HEK293 (cell line): Measurements from ENCODE around the gene COMMD4.

Experiments used
- ZNF140 ChIP-seq: fragments of 450-650 bp; formaldehyde crosslinking; IDR thresholded peaks from 2 replicates; pipeline ENCODE4 v1.5.1; 2016; ENCODE audit warnings: missing biosample characterization, missing genetic modification characterization
- ZNF274 ChIP-seq, 2 experiments: fragments of 200-500 bp in 1 of 2; fragments of 450-650 bp in 1 of 2; sonication (Bioruptor generic) in 1 of 2; formaldehyde crosslinking in 1 of 2; IDR thresholded peaks; 2 replicates each; pipeline versions ENCODE4 v1.5.1 to v1.6.1; 2014 to 2016; ENCODE audit warnings: borderline replicate concordance in 1 of 2, inconsistent platforms in 1 of 2, low read length in 1 of 2, missing biosample characterization in 1 of 2, missing genetic modification characterization in 1 of 2
- ZNF76 ChIP-seq: fragments of 450-650 bp; formaldehyde crosslinking; IDR thresholded peaks from 2 replicates; pipeline ENCODE4; 2016; ENCODE audit warnings: low read depth, missing biosample characterization, missing genetic modification characterization, borderline replicate concordance

DNA sequence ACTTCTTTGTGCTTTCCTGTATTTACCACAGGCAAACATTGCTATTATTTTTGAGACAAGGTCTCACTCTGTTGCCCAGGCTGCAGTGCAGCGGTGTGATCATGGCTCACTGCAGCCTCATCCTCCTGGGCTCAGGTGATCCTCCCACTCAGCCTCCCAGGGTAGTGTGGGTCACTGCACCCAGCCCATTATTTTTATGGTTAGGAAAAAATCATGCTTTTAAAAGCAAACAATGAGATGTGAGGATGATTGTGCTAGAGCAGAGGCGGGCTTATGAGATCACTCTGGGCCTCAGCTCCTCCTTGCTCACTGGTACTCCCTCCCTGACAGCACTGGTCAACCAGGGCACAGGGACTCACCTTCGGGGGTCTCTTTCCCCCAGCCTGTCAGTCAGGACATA lies 30.3 kb downstream of the COMMD4 start:
- TF ChIP-seq ZNF274 (IDR thresholded peaks at IDR 0.05; ENCODE audit: low read length) (no peak), ZNF274 (tag by site-specific recombination; IDR thresholded peaks at IDR 0.05; ENCODE audit: borderline replicate concordance) (no peak), ZNF140 (tag by site-specific recombination) (no peak), ZNF76 (no peak)
